Activated T-helper 2 cell treated with anti-CD3 and anti-CD28 coated beads, Interferon-gamma antibody, Interleukin-2, Interleukin-4, amounts not matched to agents 10 μg/mL and 5 μg/mL and 100 μg/mL, durations not matched to agents 14 hours and 24 hours and 36 hours (primary cell): ENCODE data around the gene KLK6. TPM values are rescaled to one million over a fixed set of nuclear protein-coding genes. Genes with fewer than 3 reads are reported as not detected.

Source experiments
- DNase-seq: peaks from one replicate; pipeline ENCODE4 v3.0.0; 2021; ENCODE audit warnings: low spot score
- H3K27ac Mint-ChIP-seq: one replicate; pipeline ENCODE4 v1.8.0; 2021; ENCODE audit warnings: mixed read lengths
- H3K27me3 Mint-ChIP-seq: one replicate; pipeline ENCODE4 v1.8.0; 2021; ENCODE audit warnings: low read depth, mixed read lengths
- H3K36me3 Mint-ChIP-seq: one replicate; pipeline ENCODE4 v1.8.0; 2021; ENCODE audit warnings: low read depth, mixed read lengths
- H3K4me1 Mint-ChIP-seq: one replicate; pipeline ENCODE4 v1.8.0; 2021; ENCODE audit warnings: low read depth, mixed read lengths
- H3K4me3 Mint-ChIP-seq: one replicate; pipeline ENCODE4 v1.8.0; 2021; ENCODE audit warnings: low read depth, mild to moderate bottlenecking, moderate library complexity, mixed read lengths
- H3K9me3 Mint-ChIP-seq: one replicate; pipeline ENCODE4 v1.8.0; 2021; ENCODE audit warnings: mixed read lengths
- intact Hi-C: fragments of 100-400 bp; cut with micrococcal nuclease; formaldehyde crosslinking; loops from one replicate; pipeline ENCODE4 v1.15.1; 2023
- total RNA-seq: library from RNA; stranded (reverse); gene quantifications from 2 replicates; pipeline ENCODE4 v1.2.3, GENCODE V29; 2022

Gene KLK6
- total RNA-seq, 1 donor from 2014 or later, result not detected

DNA sequence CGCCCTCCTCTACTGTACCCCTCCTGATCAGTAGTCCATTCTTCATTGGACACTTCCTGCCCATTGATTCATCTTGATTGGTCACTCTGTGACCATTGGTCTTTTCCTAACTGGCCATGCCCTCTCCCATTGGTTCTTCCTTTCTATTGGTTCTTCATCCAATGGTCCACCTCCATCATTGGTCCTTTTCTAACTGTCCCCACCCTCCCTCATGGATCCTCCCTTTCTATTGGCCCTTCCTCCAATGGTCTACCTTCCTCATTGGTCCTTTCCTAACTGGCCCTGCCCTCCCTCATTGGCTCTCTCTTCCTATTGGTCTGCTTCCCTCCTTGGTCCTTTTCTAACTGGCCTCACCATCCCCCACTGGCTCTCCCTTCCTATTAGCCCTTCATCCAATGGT, 7.1 kb downstream of the KLK6 start:
- Mint-ChIP-seq H3K36me3 (no peaks in the 10 kb centered on the region), H3K4me3 (no peak overlapping the region), H3K27me3 (peaks cover 1% of the 10 kb centered on the region), H3K9me3 (no peaks in the 10 kb centered on the region), H3K27ac (no peak overlapping the region), H3K4me1 (no peaks in the 10 kb centered on the region)
- intact Hi-C loops, result no loop called here
- no peak for DNase-seq

DNA sequence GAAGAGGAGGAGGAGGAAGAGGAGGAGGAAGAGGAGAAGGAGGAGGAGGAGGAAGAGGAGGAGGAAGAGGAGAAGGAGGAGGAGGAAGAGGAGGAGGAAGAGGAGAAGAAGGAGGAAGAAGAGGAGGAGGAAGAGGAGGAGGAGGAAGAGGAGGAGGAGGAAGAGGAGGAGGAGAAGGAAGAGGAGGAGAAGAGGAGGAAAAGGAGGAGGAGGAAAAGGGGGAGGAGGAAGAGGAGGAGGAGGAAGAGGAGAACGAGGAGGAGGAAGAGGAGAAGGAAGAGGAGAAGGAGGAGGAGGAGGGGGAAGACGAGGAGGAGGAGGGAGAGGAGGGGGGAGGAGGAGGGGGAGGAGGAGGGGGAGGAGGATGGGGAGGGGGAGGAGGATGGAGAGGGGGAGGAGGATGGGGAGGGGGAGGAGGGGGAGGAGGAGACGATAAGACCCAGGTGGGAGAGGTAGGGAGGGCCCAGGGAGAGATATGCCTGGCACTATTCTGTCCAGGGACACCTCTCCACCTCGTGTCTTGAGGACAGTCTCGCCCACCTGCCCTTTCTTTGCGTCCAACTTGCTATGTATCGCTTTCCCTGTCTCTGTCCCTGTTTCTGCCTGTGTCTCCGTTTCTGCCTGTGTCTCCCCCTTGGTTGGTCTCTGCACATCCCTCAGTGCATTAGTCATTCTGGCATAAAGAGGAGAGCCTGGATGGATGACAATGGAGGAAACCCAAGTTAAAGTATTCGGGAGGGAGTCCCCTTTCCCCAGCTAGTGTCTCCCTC, 9.5 kb downstream of the KLK6 start:
- H3K4me1 Mint-ChIP-seq, result no peaks in the 10 kb centered on the region
- H3K4me3 Mint-ChIP-seq, result no peak overlapping the region
- DNase-seq, result no peak
- intact Hi-C loops, result no loop called here
- no peaks in the 10 kb centered on the region for H3K36me3 Mint-ChIP-seq
- peaks cover 3% of the 10 kb centered on the region for H3K27me3 Mint-ChIP-seq
- H3K27ac Mint-ChIP-seq, result no peak overlapping the region
- no peaks in the 10 kb centered on the region for H3K9me3 Mint-ChIP-seq

GRCh38 chr19:50957587-50957986, 11.8 kb downstream of the KLK6 start:
- DNase-seq, result no peak
- Mint-ChIP-seq H3K4me3 (no peak overlapping the region), H3K27me3 (peaks cover 5% of the 10 kb centered on the region), H3K4me1 (no peaks in the 10 kb centered on the region), H3K36me3 (no peaks in the 10 kb centered on the region), H3K27ac (no peak overlapping the region), H3K9me3 (no peaks in the 10 kb centered on the region)
- intact Hi-C loops, result no loop called here

- H3K27me3 Mint-ChIP-seq, result peaks cover 4% of the 10 kb centered on the region
- H3K4me3 Mint-ChIP-seq, result no peak within 1 kb of the TSS
- DNase-seq, result no peak
- no peaks in the 10 kb centered on the region for H3K4me1 Mint-ChIP-seq
- H3K9me3 Mint-ChIP-seq, result no peaks in the 10 kb centered on the region
- H3K27ac Mint-ChIP-seq, result no peak within 1 kb of the TSS
- H3K36me3 Mint-ChIP-seq, result no peaks in the 10 kb centered on the region
- intact Hi-C loops, result no loop called here
Observed at GRCh38 chr19:50952910-50953309, 16.5 kb downstream of the KLK6 start, which contains the start of gene KLK5. Gene KLK5 (minus strand): TSS chr19:50953038. CDS start chr19:50952657, 381 bp downstream.

DNA sequence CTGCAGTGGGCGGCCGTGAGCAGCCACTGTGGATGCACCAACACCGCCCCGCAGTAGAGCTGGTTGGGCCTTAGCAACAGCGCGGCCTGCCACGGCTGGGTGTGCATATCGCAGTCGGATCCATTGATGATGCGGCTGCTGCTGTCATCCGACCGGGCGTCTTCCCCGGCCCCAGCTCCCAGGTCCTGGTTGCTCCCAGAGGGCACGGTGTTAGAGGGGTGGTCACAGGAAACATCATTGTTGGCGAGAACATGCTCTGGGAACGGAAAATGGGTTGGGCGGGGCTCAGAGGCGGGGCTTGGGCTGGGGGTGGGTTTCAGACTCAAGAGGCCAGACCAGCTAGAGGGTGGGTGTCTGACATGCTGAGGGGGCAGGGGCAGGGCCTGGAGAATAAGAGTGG, 19.5 kb downstream of the KLK6 start:
- Mint-ChIP-seq H3K9me3 (no peaks in the 10 kb centered on the region), H3K36me3 (no peaks in the 10 kb centered on the region), H3K4me3 (no peak overlapping the region), H3K27me3 (peaks cover 2% of the 10 kb centered on the region), H3K4me1 (no peaks in the 10 kb centered on the region), H3K27ac (no peak overlapping the region)
- intact Hi-C loops, result no loop called here
- DNase-seq, result no peak

DNA sequence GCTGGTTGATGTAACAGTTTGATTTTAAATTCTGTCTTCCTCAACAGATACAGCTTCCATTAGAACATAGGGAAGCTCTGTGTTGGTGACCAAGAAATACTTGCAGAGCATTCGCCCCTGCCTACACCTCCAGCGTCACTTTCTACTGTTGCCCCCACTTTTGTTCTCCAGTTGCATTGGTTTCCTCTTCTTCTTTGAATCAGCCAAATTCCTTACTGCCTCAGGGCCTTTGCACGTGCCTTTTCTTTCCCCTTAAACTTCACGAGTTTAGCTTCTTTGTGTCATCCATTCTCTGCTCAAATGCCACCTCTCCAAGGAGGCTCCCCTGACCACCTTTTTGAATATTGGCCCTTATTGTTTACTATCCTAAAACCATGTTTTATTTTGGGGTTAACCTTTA, 22.3 kb downstream of the KLK6 start:
- Mint-ChIP-seq H3K27me3 (no peaks in the 10 kb centered on the region), H3K27ac (no peak overlapping the region), H3K9me3 (no peaks in the 10 kb centered on the region), H3K4me3 (no peak overlapping the region), H3K36me3 (no peaks in the 10 kb centered on the region), H3K4me1 (no peaks in the 10 kb centered on the region)
- intact Hi-C loops, result no loop called here
- DNase-seq, result no peak

DNA sequence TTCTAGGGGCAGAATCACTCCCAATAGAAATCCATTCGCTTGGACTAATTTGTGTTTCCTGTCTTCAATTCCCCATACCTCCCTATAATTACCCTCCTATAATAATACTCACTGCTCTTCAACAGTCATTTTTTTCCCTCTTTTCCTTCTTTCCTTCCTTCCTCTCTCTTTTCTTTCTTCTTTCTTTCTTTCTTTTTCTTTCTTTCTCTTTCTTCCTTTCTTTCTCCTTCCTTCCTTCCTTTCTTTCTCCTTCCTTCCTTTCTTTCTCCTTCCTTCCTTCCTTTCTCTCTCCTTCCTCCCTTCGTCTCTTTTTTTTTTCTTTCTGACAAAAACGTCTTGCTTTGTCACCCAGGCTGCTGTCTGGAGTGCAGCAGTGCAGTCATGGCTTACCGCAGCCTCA, 24.6 kb downstream of the KLK6 start:
- intact Hi-C loops, result no loop called here
- no peaks in the 10 kb centered on the region for H3K4me1 Mint-ChIP-seq
- no peak overlapping the region for H3K4me3 Mint-ChIP-seq
- H3K27ac Mint-ChIP-seq, result no peak overlapping the region
- H3K27me3 Mint-ChIP-seq, result no peaks in the 10 kb centered on the region
- H3K36me3 Mint-ChIP-seq, result no peaks in the 10 kb centered on the region
- H3K9me3 Mint-ChIP-seq, result no peaks in the 10 kb centered on the region
- DNase-seq, result no peak

DNA sequence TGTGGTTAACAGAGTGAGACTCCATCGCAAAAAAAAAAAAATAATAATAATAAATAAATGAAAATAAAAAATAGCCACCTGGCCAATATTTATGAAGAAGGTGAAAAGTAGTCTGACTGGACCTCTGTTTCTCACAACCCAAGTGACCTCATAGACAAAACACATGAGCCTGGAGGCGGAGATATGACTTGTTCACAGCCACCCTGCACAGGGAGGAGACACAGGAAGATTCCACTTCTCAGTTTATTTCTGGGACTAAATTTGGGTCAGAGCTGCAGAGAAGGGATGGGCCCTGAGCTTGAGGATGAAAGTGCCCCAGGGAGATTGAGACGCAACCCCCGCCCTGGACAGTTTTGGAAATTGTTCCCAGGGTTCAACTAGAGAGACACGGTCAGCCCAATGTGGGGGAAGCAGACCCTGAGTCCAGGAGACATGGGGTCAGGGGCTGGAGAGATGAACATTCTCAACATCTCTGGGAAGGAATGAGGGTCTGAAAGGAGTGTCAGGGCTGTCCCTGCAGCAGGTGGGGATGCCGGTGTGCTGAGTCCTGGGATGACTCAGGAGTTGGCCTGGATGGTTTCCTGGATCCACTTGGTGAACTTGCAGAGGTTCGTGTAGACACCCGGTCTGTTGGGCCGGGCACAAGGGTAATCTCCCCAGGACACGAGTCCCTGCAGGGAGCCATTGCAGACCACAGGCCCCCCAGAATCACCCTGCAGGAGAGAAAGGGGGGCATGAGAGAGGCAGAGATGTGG, 26.1 kb downstream of the KLK6 start:
- Mint-ChIP-seq H3K27me3 (no peaks in the 10 kb centered on the region), H3K4me3 (no peak overlapping the region), H3K4me1 (no peaks in the 10 kb centered on the region), H3K9me3 (no peaks in the 10 kb centered on the region), H3K36me3 (no peaks in the 10 kb centered on the region), H3K27ac (no peak overlapping the region)
- intact Hi-C loops, result no loop called here
- no peak for DNase-seq

DNA sequence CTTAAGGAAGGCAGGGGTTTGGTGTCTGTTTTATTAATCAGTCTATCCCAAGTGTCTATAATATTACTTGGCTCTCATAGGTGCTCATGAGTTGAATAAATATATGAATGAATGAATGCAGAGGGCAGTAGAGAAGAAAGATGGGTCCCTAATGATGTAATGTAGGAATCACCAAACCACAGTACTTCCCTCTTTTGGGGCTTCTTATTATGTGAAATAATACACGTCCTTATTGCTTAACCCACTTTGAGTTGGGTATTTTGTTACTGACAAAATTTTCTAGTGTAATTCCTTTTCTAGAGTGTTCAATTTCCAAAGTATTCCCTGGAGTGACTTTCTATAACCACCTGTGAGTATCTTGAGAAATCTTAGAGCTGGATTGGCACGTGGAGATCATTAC, 29.8 kb downstream of the KLK6 start:
- H3K36me3 Mint-ChIP-seq, result no peaks in the 10 kb centered on the region
- no peak overlapping the region for H3K27ac Mint-ChIP-seq
- H3K4me1 Mint-ChIP-seq, result no peaks in the 10 kb centered on the region
- H3K9me3 Mint-ChIP-seq, result no peaks in the 10 kb centered on the region
- H3K4me3 Mint-ChIP-seq, result no peak overlapping the region
- H3K27me3 Mint-ChIP-seq, result no peaks in the 10 kb centered on the region
- no peak for DNase-seq
- intact Hi-C loops, result no loop called here

DNA sequence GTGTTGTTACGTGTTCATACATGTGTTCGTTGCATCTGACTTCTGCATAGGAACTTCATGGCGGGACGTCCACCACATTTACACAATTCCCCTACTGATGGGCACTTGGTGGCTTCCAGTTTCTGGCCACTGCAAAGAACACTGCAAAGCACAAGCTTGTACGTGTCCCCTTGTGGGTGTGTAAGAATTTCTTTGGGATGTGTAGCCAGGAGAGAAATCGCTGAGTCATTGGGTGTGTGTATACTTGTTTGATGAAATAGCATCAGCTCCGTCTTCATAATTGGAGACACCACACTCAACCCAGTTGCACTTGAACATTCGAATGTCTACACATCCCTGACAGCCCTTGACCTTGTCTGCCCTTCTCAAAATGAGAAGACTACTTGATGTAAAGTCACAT, 35.8 kb downstream of the KLK6 start:
- Mint-ChIP-seq H3K4me3 (no peak overlapping the region), H3K27ac (no peak overlapping the region), H3K9me3 (no peaks in the 10 kb centered on the region), H3K27me3 (peaks cover 15% of the 10 kb centered on the region), H3K4me1 (peaks cover 3% of the 10 kb centered on the region), H3K36me3 (no peaks in the 10 kb centered on the region)
- intact Hi-C loops, result loop anchor here (5.0 kb wide), 1 partner anchor 159 kb away; no protein-coding TSS in a partner anchor
- DNase-seq, result no peak

DNA sequence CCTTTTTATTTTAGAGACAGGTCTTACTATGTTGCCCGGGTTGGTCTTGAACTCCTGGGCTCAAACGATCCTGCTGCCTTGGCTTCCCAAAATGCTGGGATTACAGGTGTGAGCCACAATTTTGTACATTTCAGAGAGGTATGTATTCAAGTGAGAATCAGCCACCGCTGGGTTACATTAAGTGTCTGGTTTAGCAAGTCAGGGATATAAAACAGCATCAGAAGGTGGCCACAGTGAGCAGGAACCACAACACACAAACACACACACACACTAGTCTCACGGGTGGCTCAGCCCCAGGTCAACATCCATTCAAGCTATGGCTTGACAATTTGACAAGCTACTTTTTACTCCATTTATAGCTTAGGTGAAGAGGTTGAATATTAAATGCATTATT, 36.7 kb downstream of the KLK6 start:
- Mint-ChIP-seq H3K4me1 (peaks cover 3% of the 10 kb centered on the region), H3K27me3 (peaks cover 15% of the 10 kb centered on the region), H3K4me3 (no peak overlapping the region), H3K9me3 (no peaks in the 10 kb centered on the region), H3K36me3 (no peaks in the 10 kb centered on the region), H3K27ac (no peak overlapping the region)
- no peak for DNase-seq
- intact Hi-C loops, result loop anchor here (5.0 kb wide), 1 partner anchor 160 kb away; no protein-coding TSS in a partner anchor

- Mint-ChIP-seq H3K9me3 (no peaks in the 10 kb centered on the region), H3K27me3 (peaks cover 15% of the 10 kb centered on the region), H3K4me1 (peaks cover 3% of the 10 kb centered on the region), H3K36me3 (no peaks in the 10 kb centered on the region), H3K4me3 (no peak overlapping the region), H3K27ac (no peak overlapping the region)
- intact Hi-C loops, result loop anchor here (5.0 kb wide), 1 partner anchor 160 kb away; no protein-coding TSS in a partner anchor
- no peak for DNase-seq
Observed at GRCh38 chr19:50932018-50932689, 37.2 kb downstream of the KLK6 start.

DNA sequence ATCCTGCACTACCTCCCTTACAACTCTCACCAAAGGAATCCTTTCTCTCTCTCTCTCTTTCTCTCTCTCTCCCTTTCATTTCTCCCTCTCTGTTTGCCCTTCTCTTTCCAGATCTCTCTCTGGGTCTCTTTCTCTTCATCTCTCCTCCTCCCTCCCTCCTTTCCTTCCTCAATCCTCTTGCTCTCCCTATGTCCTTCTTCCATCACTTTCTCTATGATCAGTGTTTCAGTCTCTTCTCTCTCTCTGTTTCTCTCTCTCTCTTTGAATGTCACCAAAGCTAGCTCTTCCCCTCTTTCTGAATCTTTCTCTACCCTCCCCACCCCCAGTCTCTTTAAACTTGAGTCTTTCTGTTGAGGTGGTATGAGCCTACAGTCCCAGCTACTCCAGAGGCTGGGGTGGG, 38.4 kb downstream of the KLK6 start:
- Mint-ChIP-seq H3K4me3 (no peak overlapping the region), H3K9me3 (no peaks in the 10 kb centered on the region)

More for the DNA sequence above, 38.4 kb downstream of the KLK6 start:
- peaks cover 3% of the 10 kb centered on the region for H3K4me1 Mint-ChIP-seq
- H3K27ac Mint-ChIP-seq, result no peak overlapping the region
- no peaks in the 10 kb centered on the region for H3K36me3 Mint-ChIP-seq
- intact Hi-C loops, result loop anchor here (5.0 kb wide), 1 partner anchor 161 kb away; no protein-coding TSS in a partner anchor
- peaks cover 15% of the 10 kb centered on the region for H3K27me3 Mint-ChIP-seq
- DNase-seq, result no peak
